HEK293 (cell line): ENCODE data around the gene GABBR2.

Experiments used
- CTCF ChIA-PET: fragments of 350-600 bp; formaldehyde crosslinking; extraction: SDS; loops from one replicate; lab custom pipeline; 2021; ENCODE audit warnings: antibody characterized with exemption; lab: Yijun Ruan, JAX
- POLR2A ChIA-PET: fragments of 300-600 bp; formaldehyde crosslinking; extraction: SDS; loops from one replicate; lab custom pipeline; 2020; ENCODE audit warnings: antibody characterized with exemption, inconsistent platforms; lab: Yijun Ruan, JAX
- H3K27ac ChIP-seq: fragments of 200-500 bp; sonication (Bioruptor generic); 2 replicates; pipeline ENCODE4 v1.5.1; 2014; ENCODE audit warnings: low read depth, low read length, control low read depth, inconsistent platforms; ENCODE audit errors: extremely low read depth
- H3K36me3 ChIP-seq, 2 experiments: fragments of 200-500 bp in 1 of 2; sonication (Bioruptor generic) in 1 of 2; 1 replicate in 1 of 2; 2 replicates in 1 of 2; pipeline ENCODE4 v1.5.1; 2014 to 2017; ENCODE audit warnings: inconsistent platforms in 2 of 2, low read length in 2 of 2; ENCODE audit not compliant: control insufficient read depth in 2 of 2, insufficient read depth in 1 of 2
- H3K4me1 ChIP-seq: fragments of 200-500 bp; sonication (Bioruptor generic); 2 replicates; pipeline ENCODE4 v1.5.1; 2014; ENCODE audit warnings: mild to moderate bottlenecking, low read length, inconsistent platforms; ENCODE audit not compliant: control insufficient read depth, insufficient read depth
- H3K4me3 ChIP-seq: 2 replicates; pipeline ENCODE4 v1.5.1; 2011; ENCODE audit warnings: low read depth, mild to moderate bottlenecking, control low read depth, low read length, moderate library complexity
- H3K9me3 ChIP-seq: fragments of 200-500 bp; sonication (Bioruptor generic); 2 replicates; pipeline ENCODE4 v1.5.1; 2014; ENCODE audit warnings: low read depth, low read length, inconsistent platforms; ENCODE audit not compliant: control insufficient read depth, insufficient read depth
- BCL11B ChIP-seq: fragments of 450-650 bp; formaldehyde crosslinking; IDR thresholded peaks from 2 replicates; pipeline ENCODE4 v1.5.1; 2016; ENCODE audit warnings: low read depth, missing biosample characterization, missing genetic modification characterization
- GLIS2 ChIP-seq: fragments of 450-650 bp; formaldehyde crosslinking; IDR thresholded peaks from 2 replicates; pipeline ENCODE4 v1.5.1; 2016; ENCODE audit warnings: missing biosample characterization, missing genetic modification characterization
- HOXA7 ChIP-seq: sonication (generic); formaldehyde crosslinking; IDR thresholded peaks from 2 replicates; pipeline ENCODE4 v1.8.1; 2022; ENCODE audit warnings: missing genetic modification reagents, borderline replicate concordance
- KLF16 ChIP-seq: fragments of 450-650 bp; formaldehyde crosslinking; IDR thresholded peaks from 2 replicates; pipeline ENCODE4 v1.5.1; 2017; ENCODE audit warnings: missing biosample characterization, missing genetic modification characterization
- SP2 ChIP-seq: fragments of 450-650 bp; formaldehyde crosslinking; IDR thresholded peaks from 2 replicates; pipeline ENCODE4 v1.5.1; 2016; ENCODE audit warnings: missing biosample characterization, missing genetic modification characterization
- SP3 ChIP-seq: fragments of 450-650 bp; formaldehyde crosslinking; IDR thresholded peaks from 2 replicates; pipeline ENCODE4 v1.5.1; 2016; ENCODE audit warnings: missing biosample characterization, missing genetic modification characterization
- TCF7L2 ChIP-seq: IDR thresholded peaks from 2 replicates; pipeline ENCODE4 v1.6.1; 2011; ENCODE audit warnings: low read depth, mild to moderate bottlenecking, inconsistent platforms, low read length, moderate library complexity, borderline replicate concordance
- ZEB2 ChIP-seq: fragments of 450-650 bp; formaldehyde crosslinking; IDR thresholded peaks from 2 replicates; pipeline ENCODE4 v1.5.1; 2016; ENCODE audit warnings: missing biosample characterization, missing genetic modification characterization
- ZNF140 ChIP-seq: fragments of 450-650 bp; formaldehyde crosslinking; IDR thresholded peaks from 2 replicates; pipeline ENCODE4 v1.5.1; 2016; ENCODE audit warnings: missing biosample characterization, missing genetic modification characterization
- ZNF174 ChIP-seq: fragments of 450-650 bp; formaldehyde crosslinking; IDR thresholded peaks from 2 replicates; pipeline ENCODE4 v1.5.0; 2017; ENCODE audit warnings: missing biosample characterization, mild to moderate bottlenecking, missing genetic modification characterization
- ZNF223 ChIP-seq: fragments of 450-650 bp; formaldehyde crosslinking; IDR thresholded peaks from 2 replicates; pipeline ENCODE4 v1.5.1; 2016; ENCODE audit warnings: missing biosample characterization, missing genetic modification characterization
- ZNF239 ChIP-seq: fragments of 450-650 bp; formaldehyde crosslinking; IDR thresholded peaks from 2 replicates; pipeline ENCODE4 v1.5.1; 2016; ENCODE audit warnings: missing biosample characterization, missing genetic modification characterization
- ZNF423 ChIP-seq: fragments of 450-650 bp; formaldehyde crosslinking; IDR thresholded peaks from 2 replicates; pipeline ENCODE4 v1.5.1; 2016; ENCODE audit warnings: missing biosample characterization, missing genetic modification characterization
- ZNF549 ChIP-seq: fragments of 450-650 bp; IDR thresholded peaks from 2 replicates; pipeline ENCODE4 v1.5.1; 2018; ENCODE audit warnings: missing biosample characterization, missing genetic modification characterization, mild to moderate bottlenecking, inconsistent platforms, moderate library complexity
- ZNF76 ChIP-seq: fragments of 450-650 bp; formaldehyde crosslinking; IDR thresholded peaks from 2 replicates; pipeline ENCODE4; 2016; ENCODE audit warnings: low read depth, missing biosample characterization, missing genetic modification characterization, borderline replicate concordance
- TF ChIP-seq, protein P1 (sequence below): fragments of 450-650 bp; formaldehyde crosslinking; IDR thresholded peaks from 2 replicates; pipeline ENCODE4 v1.5.1; 2016; ENCODE audit warnings: missing biosample characterization, missing genetic modification characterization
- TF ChIP-seq, protein P2 (sequence below): fragments of 450-650 bp; formaldehyde crosslinking; IDR thresholded peaks from 2 replicates; pipeline ENCODE4 v1.5.1; 2017; ENCODE audit warnings: missing biosample characterization, missing genetic modification characterization
- TF ChIP-seq, protein P3 (sequence below): fragments of 450-650 bp; formaldehyde crosslinking; optimal IDR thresholded peaks from 2 replicates; pipeline ENCODE3; 2016; ENCODE audit warnings: missing biosample characterization, mild to moderate bottlenecking, missing genetic modification characterization
- TF ChIP-seq, protein P4 (sequence below): fragments of 450-650 bp; formaldehyde crosslinking; IDR thresholded peaks from 2 replicates; pipeline ENCODE4 v1.5.1; 2016; ENCODE audit warnings: missing biosample characterization, missing genetic modification characterization
- TF ChIP-seq, protein P5 (sequence below): fragments of 450-650 bp; formaldehyde crosslinking; IDR thresholded peaks from 2 replicates; pipeline ENCODE4 v1.5.1; 2016; ENCODE audit warnings: missing biosample characterization, missing genetic modification characterization
- TF ChIP-seq, protein P6 (sequence below): fragments of 450-650 bp; formaldehyde crosslinking; IDR thresholded peaks from 2 replicates; pipeline ENCODE4 v1.5.1; 2016; ENCODE audit warnings: missing biosample characterization, missing genetic modification characterization
- TF ChIP-seq, protein P7 (sequence below): fragments of 450-650 bp; formaldehyde crosslinking; IDR thresholded peaks from 2 replicates; pipeline ENCODE4 v1.5.1; 2017; ENCODE audit warnings: missing biosample characterization, missing genetic modification characterization

Gene GABBR2

DNA sequence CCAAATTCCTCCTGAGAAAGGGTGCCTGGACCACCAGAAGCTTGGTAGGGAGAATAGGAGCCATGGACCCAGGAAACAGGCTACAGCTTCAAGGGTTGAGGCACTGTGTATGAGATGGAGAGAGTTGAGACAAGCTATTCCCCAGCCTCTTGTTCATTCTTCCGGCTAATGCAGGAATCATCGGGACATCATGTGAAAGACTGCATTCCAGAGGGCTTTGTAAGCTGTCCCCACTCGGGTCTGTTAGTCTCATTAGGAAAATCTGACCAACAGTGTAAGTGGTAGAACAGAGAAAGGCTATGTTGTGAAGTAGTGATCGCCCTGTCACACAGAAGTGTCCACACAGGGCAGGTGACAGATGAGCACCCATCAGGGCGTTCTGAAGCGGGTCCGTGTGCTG, 81.4 kb downstream of the GABBR2 start (continued):
- TF ChIP-seq, protein P1, sequence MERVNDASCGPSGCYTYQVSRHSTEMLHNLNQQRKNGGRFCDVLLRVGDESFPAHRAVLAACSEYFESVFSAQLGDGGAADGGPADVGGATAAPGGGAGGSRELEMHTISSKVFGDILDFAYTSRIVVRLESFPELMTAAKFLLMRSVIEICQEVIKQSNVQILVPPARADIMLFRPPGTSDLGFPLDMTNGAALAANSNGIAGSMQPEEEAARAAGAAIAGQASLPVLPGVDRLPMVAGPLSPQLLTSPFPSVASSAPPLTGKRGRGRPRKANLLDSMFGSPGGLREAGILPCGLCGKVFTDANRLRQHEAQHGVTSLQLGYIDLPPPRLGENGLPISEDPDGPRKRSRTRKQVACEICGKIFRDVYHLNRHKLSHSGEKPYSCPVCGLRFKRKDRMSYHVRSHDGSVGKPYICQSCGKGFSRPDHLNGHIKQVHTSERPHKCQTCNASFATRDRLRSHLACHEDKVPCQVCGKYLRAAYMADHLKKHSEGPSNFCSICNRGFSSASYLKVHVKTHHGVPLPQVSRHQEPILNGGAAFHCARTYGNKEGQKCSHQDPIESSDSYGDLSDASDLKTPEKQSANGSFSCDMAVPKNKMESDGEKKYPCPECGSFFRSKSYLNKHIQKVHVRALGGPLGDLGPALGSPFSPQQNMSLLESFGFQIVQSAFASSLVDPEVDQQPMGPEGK: no peak
- TF ChIP-seq ZNF239 (tag by site-specific recombination): no peak

DNA sequence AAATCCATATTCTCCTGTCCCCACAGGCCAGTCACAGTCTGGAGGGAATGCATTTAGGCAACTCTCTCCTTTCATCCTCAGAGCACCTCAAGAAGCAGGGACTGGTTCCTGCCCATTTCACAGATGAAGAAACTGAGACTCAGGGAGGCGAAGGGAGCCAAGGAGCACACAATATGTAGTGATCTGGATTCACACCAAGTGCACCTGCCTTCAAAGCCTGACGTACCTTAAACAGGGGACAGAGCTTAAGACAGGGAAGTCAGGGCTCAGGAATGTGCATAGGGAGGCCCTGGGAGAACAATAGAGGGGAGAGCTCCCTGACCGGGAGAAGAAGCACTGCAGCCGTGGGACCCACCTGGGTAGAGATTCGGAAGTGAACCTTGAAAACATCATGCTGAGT, 83.0 kb downstream of the GABBR2 start:
- Histone ChIP-seq H3K27ac (no peak overlapping the region), H3K4me1 (no peaks in the 10 kb centered on the region), H3K36me3 (no peaks in the 10 kb centered on the region), H3K9me3 (no peaks in the 10 kb centered on the region), H3K4me3 (no peak overlapping the region)
- POLR2A ChIA-PET: no interaction called here
- TF ChIP-seq ZNF223 (tag by site-specific recombination) (no peak), ZNF140 (tag by site-specific recombination) (no peak), ZNF423 (no peak), BCL11B (tag by site-specific recombination) (no peak), HOXA7 (CRISPR knock-in tag) (no peak), SP3 (tag by site-specific recombination) (no peak), ZNF174 (tag by site-specific recombination) (no peak), ZNF76 (tag by site-specific recombination) (no peak), GLIS2 (tag by site-specific recombination) (no peak), ZEB2 (tag by site-specific recombination) (no peak), TCF7L2 (no peak), SP2 (tag by site-specific recombination) (no peak), KLF16 (tag by site-specific recombination) (no peak), ZNF549 (tag by site-specific recombination) (no peak)
- TF ChIP-seq, protein P2, sequence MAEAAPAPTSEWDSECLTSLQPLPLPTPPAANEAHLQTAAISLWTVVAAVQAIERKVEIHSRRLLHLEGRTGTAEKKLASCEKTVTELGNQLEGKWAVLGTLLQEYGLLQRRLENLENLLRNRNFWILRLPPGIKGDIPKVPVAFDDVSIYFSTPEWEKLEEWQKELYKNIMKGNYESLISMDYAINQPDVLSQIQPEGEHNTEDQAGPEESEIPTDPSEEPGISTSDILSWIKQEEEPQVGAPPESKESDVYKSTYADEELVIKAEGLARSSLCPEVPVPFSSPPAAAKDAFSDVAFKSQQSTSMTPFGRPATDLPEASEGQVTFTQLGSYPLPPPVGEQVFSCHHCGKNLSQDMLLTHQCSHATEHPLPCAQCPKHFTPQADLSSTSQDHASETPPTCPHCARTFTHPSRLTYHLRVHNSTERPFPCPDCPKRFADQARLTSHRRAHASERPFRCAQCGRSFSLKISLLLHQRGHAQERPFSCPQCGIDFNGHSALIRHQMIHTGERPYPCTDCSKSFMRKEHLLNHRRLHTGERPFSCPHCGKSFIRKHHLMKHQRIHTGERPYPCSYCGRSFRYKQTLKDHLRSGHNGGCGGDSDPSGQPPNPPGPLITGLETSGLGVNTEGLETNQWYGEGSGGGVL (tag by site-specific recombination): no peak
- TF ChIP-seq, protein P3, sequence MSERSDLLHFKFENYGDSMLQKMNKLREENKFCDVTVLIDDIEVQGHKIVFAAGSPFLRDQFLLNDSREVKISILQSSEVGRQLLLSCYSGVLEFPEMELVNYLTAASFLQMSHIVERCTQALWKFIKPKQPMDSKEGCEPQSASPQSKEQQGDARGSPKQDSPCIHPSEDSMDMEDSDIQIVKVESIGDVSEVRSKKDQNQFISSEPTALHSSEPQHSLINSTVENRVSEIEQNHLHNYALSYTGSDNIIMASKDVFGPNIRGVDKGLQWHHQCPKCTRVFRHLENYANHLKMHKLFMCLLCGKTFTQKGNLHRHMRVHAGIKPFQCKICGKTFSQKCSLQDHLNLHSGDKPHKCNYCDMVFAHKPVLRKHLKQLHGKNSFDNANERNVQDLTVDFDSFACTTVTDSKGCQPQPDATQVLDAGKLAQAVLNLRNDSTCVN (tag by site-specific recombination): no peak
- TF ChIP-seq, protein P4, sequence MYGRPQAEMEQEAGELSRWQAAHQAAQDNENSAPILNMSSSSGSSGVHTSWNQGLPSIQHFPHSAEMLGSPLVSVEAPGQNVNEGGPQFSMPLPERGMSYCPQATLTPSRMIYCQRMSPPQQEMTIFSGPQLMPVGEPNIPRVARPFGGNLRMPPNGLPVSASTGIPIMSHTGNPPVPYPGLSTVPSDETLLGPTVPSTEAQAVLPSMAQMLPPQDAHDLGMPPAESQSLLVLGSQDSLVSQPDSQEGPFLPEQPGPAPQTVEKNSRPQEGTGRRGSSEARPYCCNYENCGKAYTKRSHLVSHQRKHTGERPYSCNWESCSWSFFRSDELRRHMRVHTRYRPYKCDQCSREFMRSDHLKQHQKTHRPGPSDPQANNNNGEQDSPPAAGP (tag by site-specific recombination): no peak
- TF ChIP-seq, protein P5, sequence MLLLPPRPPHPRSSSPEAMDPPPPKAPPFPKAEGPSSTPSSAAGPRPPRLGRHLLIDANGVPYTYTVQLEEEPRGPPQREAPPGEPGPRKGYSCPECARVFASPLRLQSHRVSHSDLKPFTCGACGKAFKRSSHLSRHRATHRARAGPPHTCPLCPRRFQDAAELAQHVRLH (tag by site-specific recombination): no peak
- TF ChIP-seq, protein P6, sequence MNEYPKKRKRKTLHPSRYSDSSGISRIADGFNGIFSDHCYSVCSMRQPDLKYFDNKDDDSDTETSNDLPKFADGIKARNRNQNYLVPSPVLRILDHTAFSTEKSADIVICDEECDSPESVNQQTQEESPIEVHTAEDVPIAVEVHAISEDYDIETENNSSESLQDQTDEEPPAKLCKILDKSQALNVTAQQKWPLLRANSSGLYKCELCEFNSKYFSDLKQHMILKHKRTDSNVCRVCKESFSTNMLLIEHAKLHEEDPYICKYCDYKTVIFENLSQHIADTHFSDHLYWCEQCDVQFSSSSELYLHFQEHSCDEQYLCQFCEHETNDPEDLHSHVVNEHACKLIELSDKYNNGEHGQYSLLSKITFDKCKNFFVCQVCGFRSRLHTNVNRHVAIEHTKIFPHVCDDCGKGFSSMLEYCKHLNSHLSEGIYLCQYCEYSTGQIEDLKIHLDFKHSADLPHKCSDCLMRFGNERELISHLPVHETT (tag by site-specific recombination): no peak
- TF ChIP-seq, protein P7, sequence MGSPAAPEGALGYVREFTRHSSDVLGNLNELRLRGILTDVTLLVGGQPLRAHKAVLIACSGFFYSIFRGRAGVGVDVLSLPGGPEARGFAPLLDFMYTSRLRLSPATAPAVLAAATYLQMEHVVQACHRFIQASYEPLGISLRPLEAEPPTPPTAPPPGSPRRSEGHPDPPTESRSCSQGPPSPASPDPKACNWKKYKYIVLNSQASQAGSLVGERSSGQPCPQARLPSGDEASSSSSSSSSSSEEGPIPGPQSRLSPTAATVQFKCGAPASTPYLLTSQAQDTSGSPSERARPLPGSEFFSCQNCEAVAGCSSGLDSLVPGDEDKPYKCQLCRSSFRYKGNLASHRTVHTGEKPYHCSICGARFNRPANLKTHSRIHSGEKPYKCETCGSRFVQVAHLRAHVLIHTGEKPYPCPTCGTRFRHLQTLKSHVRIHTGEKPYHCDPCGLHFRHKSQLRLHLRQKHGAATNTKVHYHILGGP (tag by site-specific recombination): no peak
- CTCF ChIA-PET: no interaction called here
